ENCODE data around the gene FBXO48.

The FBXO48 gene

DNA sequence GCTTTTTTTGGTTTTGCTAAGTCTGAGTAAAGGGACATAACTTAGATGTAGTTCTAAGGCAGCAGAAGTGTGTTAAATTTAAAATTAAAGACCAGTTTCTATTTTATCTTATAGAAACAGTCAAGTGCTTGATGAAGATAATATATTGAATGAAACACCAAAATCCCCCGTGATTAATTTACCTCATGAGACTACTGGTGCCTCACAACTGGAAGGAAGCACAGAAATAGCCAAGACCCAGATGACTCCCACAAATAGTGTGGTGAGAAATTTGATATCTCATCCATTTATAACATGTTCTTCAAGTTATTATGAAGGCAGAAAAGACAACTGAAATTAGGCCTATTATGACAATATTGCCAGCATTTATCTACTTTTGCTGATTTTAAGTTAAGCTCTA lies 45.9 kb upstream of the FBXO48 start:
- peaks cover 12% of the 10 kb centered on the region for H3K4me1 ChIP-seq (ENCODE audit: insufficient read depth, low read length, poor library complexity, severe bottlenecking)
- no peak overlapping the region for H3K4me3 ChIP-seq (ENCODE audit: low read length, poor library complexity, severe bottlenecking)
- TF ChIP-seq EZH2phosphoT487 (IDR thresholded peaks at IDR 0.05; ENCODE audit: borderline replicate concordance) = no peak
- TF ChIP-seq, protein P1, sequence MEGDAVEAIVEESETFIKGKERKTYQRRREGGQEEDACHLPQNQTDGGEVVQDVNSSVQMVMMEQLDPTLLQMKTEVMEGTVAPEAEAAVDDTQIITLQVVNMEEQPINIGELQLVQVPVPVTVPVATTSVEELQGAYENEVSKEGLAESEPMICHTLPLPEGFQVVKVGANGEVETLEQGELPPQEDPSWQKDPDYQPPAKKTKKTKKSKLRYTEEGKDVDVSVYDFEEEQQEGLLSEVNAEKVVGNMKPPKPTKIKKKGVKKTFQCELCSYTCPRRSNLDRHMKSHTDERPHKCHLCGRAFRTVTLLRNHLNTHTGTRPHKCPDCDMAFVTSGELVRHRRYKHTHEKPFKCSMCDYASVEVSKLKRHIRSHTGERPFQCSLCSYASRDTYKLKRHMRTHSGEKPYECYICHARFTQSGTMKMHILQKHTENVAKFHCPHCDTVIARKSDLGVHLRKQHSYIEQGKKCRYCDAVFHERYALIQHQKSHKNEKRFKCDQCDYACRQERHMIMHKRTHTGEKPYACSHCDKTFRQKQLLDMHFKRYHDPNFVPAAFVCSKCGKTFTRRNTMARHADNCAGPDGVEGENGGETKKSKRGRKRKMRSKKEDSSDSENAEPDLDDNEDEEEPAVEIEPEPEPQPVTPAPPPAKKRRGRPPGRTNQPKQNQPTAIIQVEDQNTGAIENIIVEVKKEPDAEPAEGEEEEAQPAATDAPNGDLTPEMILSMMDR (conservative IDR thresholded peaks at IDR 0.05; ENCODE audit: low read length) = no peak
- no peaks in the 10 kb centered on the region for H3K9me3 ChIP-seq (ENCODE audit: insufficient read depth, low read depth, low read length)
- H3K36me3 ChIP-seq (ENCODE audit: insufficient read depth, low read length) = no peaks in the 10 kb centered on the region
- peak overlapping the region; percentile 1 for H3K4me2 ChIP-seq (ENCODE audit: low read depth, low read length, poor library complexity, severe bottlenecking)
- no peaks in the 10 kb centered on the region for H4K20me1 ChIP-seq (ENCODE audit: insufficient read depth, low read length, poor library complexity, severe bottlenecking)
- no peaks in the 10 kb centered on the region for H3K9me2 ChIP-seq (replicated peaks; ENCODE audit: low read depth, low read length)
- H3K27me3 ChIP-seq (ENCODE audit: insufficient read depth, low read length, poor library complexity, severe bottlenecking) = no peaks in the 10 kb centered on the region
- H3K79me2 ChIP-seq (ENCODE audit: insufficient read depth, low read length) = no peaks in the 10 kb centered on the region
- no peak overlapping the region for H2AFZ ChIP-seq (ENCODE audit: low read length)
- no peak overlapping the region for H3K9ac ChIP-seq (ENCODE audit: low read depth, low read length, poor library complexity, severe bottlenecking)
- peaks cover 8% of the 10 kb centered on the region; the same call in 1 of the 2 replicates for H3F3A ChIP-seq (ENCODE audit: low read depth)

DNA sequence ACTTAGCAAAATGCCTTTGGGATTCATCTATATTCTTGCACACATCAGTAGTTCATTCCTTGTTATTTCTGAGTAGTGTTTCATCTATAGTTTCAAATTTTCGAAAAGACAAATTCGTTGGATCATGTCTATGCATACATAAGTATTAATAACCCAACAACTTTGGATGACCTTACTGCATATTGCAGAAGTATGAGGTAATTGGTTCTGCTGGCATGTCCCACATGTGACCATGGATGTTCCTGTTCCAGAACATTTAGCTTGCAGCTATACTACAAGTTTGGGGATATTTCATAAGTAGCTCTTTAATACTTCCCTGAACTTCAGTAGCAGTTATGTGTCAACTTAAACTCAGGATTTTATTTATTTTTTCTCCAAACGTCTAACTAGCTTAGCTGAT lies 45.2 kb upstream of the FBXO48 start:
- Histone ChIP-seq H3K4me3 (ENCODE audit: low read length, poor library complexity, severe bottlenecking) (no peak overlapping the region), H2AFZ (ENCODE audit: low read length) (no peak overlapping the region)

DNA sequence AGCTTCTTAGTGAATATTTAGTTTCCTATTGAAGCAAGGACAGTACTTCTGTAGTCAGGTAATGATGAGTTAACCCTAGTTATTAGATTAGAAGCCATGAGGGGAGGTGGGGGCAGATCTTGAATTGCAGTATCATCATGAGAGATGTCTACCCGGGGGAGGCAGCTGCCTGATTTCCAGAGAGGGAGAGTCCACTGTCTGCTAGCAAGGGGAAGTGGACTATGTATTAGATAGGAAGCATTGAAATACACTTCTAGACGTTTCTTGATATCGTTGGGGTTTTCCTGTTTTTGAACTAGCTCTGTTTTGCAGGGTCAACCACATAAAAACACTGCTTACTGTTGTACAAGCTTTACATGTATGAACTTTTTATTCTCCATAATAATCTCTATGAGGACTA lies 39.1 kb upstream of the FBXO48 start:
- TF ChIP-seq, protein P1 (conservative IDR thresholded peaks at IDR 0.05; ENCODE audit: low read length) = no peak
- TF ChIP-seq EZH2phosphoT487 (IDR thresholded peaks at IDR 0.05; ENCODE audit: borderline replicate concordance) = no peak
- H3K9me3 ChIP-seq (ENCODE audit: insufficient read depth, low read depth, low read length) = no peaks in the 10 kb centered on the region
- H3K4me1 ChIP-seq (ENCODE audit: insufficient read depth, low read length, poor library complexity, severe bottlenecking) = peaks cover 24% of the 10 kb centered on the region
- peak overlapping the region; percentile 78 for H3K4me2 ChIP-seq (ENCODE audit: low read depth, low read length, poor library complexity, severe bottlenecking)
- no peaks in the 10 kb centered on the region; the same call in 1 of the 2 replicates for H3F3A ChIP-seq (ENCODE audit: low read depth)
- peak overlapping the region; percentile 82 for H2AFZ ChIP-seq (ENCODE audit: low read length)
- no peaks in the 10 kb centered on the region for H4K20me1 ChIP-seq (ENCODE audit: insufficient read depth, low read length, poor library complexity, severe bottlenecking)
- no peaks in the 10 kb centered on the region for H3K9me2 ChIP-seq (replicated peaks; ENCODE audit: low read depth, low read length)
- no peaks in the 10 kb centered on the region for H3K27me3 ChIP-seq (ENCODE audit: insufficient read depth, low read length, poor library complexity, severe bottlenecking)
- peak overlapping the region; percentile 59 for H3K4me3 ChIP-seq (ENCODE audit: low read length, poor library complexity, severe bottlenecking)
- H3K9ac ChIP-seq (ENCODE audit: low read depth, low read length, poor library complexity, severe bottlenecking) = peak overlapping the region; percentile 30
- H3K79me2 ChIP-seq (ENCODE audit: insufficient read depth, low read length) = no peaks in the 10 kb centered on the region
- H3K36me3 ChIP-seq (ENCODE audit: insufficient read depth, low read length) = no peaks in the 10 kb centered on the region

More for the DNA sequence above, 45.2 kb upstream of the FBXO48 start:
- no peaks in the 10 kb centered on the region for H3K9me2 ChIP-seq (replicated peaks; ENCODE audit: low read depth, low read length)
- H3K79me2 ChIP-seq (ENCODE audit: insufficient read depth, low read length) = no peaks in the 10 kb centered on the region
- TF ChIP-seq EZH2phosphoT487 (IDR thresholded peaks at IDR 0.05; ENCODE audit: borderline replicate concordance) = no peak
- TF ChIP-seq, protein P1 (conservative IDR thresholded peaks at IDR 0.05; ENCODE audit: low read length) = no peak
- no peaks in the 10 kb centered on the region for H3K27me3 ChIP-seq (ENCODE audit: insufficient read depth, low read length, poor library complexity, severe bottlenecking)
- peaks cover 12% of the 10 kb centered on the region for H3K4me1 ChIP-seq (ENCODE audit: insufficient read depth, low read length, poor library complexity, severe bottlenecking)
- H4K20me1 ChIP-seq (ENCODE audit: insufficient read depth, low read length, poor library complexity, severe bottlenecking) = no peaks in the 10 kb centered on the region
- H3K36me3 ChIP-seq (ENCODE audit: insufficient read depth, low read length) = no peaks in the 10 kb centered on the region
- H3F3A ChIP-seq (ENCODE audit: low read depth) = peaks cover 8% of the 10 kb centered on the region; the same call in 1 of the 2 replicates
- H3K4me2 ChIP-seq (ENCODE audit: low read depth, low read length, poor library complexity, severe bottlenecking) = no peak overlapping the region
- no peak overlapping the region for H3K9ac ChIP-seq (ENCODE audit: low read depth, low read length, poor library complexity, severe bottlenecking)
- H3K9me3 ChIP-seq (ENCODE audit: insufficient read depth, low read depth, low read length) = no peaks in the 10 kb centered on the region
